IMR-90 (cell line): ENCODE measurements around the gene MAGI1. TPM values are rescaled to one million over a fixed set of nuclear protein-coding genes. Genes with fewer than 3 reads are reported as not detected.

Experiments
- ATAC-seq: fragments of 200-7000 bp; cut with Tn5 transposase; 2 replicates; pipeline ENCODE4 v1.9.1; 2020; ENCODE audit warnings: low read depth, mild to moderate bottlenecking, moderate library complexity
- BruUV-seq: library from RNA; stranded (reverse); fragments of 400-500 nt; replicated peaks from 2 replicates; lab custom pipeline; 2021; lab: Mats Ljungman, UMichigan
- CTCF ChIA-PET: fragments of 300-600 bp; formaldehyde crosslinking; extraction: SDS; loops from one replicate; lab custom pipeline; 2021; ENCODE audit warnings: antibody characterized with exemption; lab: Yijun Ruan, JAX
- POLR2A ChIA-PET: fragments of 300-600 bp; sonication (Branson Sonifier 250); formaldehyde crosslinking; loops from one replicate; lab custom pipeline; 2022; ENCODE audit warnings: antibody characterized with exemption; ENCODE audit not compliant: unreplicated experiment; lab: Charles Lee
- DNase-seq: peaks from one replicate; pipeline ENCODE4 v3.0.0; 2013
- H2AFZ ChIP-seq: replicated peaks from 2 replicates; pipeline ENCODE3; 2013; ENCODE audit warnings: low read length, mild to moderate bottlenecking; ENCODE audit not compliant: poor library complexity
- H2AK5ac ChIP-seq: 2 replicates; pipeline ENCODE4 v1.6.1; 2013; ENCODE audit warnings: low read depth, low read length, inconsistent platforms
- H2AK9ac ChIP-seq: replicated peaks from 2 replicates; pipeline ENCODE3; 2013; ENCODE audit warnings: mild to moderate bottlenecking, low read depth, low read length, moderate library complexity; ENCODE audit not compliant: poor library complexity
- H2BK120ac ChIP-seq: 2 replicates; pipeline ENCODE4 v1.6.1; 2013; ENCODE audit warnings: low read depth, low read length, inconsistent platforms
- H2BK15ac ChIP-seq: 3 replicates; pipeline ENCODE4 v1.6.1; 2013; ENCODE audit warnings: low read depth, low read length, inconsistent platforms
- H2BK20ac ChIP-seq: 2 replicates; pipeline ENCODE4 v1.6.1; 2013; ENCODE audit warnings: low read depth, mild to moderate bottlenecking, inconsistent platforms, low read length, moderate library complexity
- H2BK5ac ChIP-seq: 2 replicates; pipeline ENCODE4 v1.6.1; 2013; ENCODE audit warnings: mild to moderate bottlenecking, low read depth, low read length, inconsistent platforms; ENCODE audit not compliant: poor library complexity, severe bottlenecking
- H3K14ac ChIP-seq: replicated peaks from 2 replicates; pipeline ENCODE4 v1.6.1; 2013; ENCODE audit warnings: low read depth, low read length, inconsistent platforms
- H3K18ac ChIP-seq: 2 replicates; pipeline ENCODE4 v1.6.1; 2013; ENCODE audit warnings: low read depth, low read length, control low read depth
- H3K23ac ChIP-seq: 2 replicates; pipeline ENCODE4 v1.6.1; 2013; ENCODE audit warnings: low read depth, low read length, inconsistent platforms
- H3K27ac ChIP-seq: 2 replicates; pipeline ENCODE4 v1.5.1; 2013; ENCODE audit warnings: mild to moderate bottlenecking, control low read depth, low read length; ENCODE audit not compliant: insufficient read depth
- H3K27me3 ChIP-seq: 2 replicates; pipeline ENCODE4 v1.6.1; 2013; ENCODE audit warnings: low read length; ENCODE audit not compliant: control insufficient read depth, insufficient read depth
- H3K36me3 ChIP-seq: 2 replicates; pipeline ENCODE4 v1.6.1; 2013; ENCODE audit warnings: low read length, mixed read lengths; ENCODE audit not compliant: control insufficient read depth, insufficient read depth
- H3K4ac ChIP-seq: 2 replicates; pipeline ENCODE4 v1.6.1; 2013; ENCODE audit warnings: low read depth, low read length, inconsistent platforms
- H3K4me1 ChIP-seq: 2 replicates; pipeline ENCODE4 v1.6.1; 2013; ENCODE audit warnings: low read length, mixed read lengths; ENCODE audit not compliant: control insufficient read depth, insufficient read depth
- H3K4me2 ChIP-seq: 2 replicates; pipeline ENCODE4 v1.6.1; 2013; ENCODE audit warnings: low read depth, mild to moderate bottlenecking, control low read depth, low read length, moderate library complexity
- H3K4me3 ChIP-seq: 2 replicates; pipeline ENCODE4 v1.5.1; 2013; ENCODE audit warnings: low read depth, mild to moderate bottlenecking, control low read depth, low read length, moderate library complexity; ENCODE audit not compliant: insufficient read depth
- H3K56ac ChIP-seq: 2 replicates; pipeline ENCODE4 v1.6.1; 2013; ENCODE audit warnings: low read length, inconsistent platforms; ENCODE audit not compliant: insufficient read depth; ENCODE audit errors: extremely low read depth
- H3K79me1 ChIP-seq, 2 experiments: 2 replicates each; pipeline ENCODE4 v1.6.1; 2013; ENCODE audit warnings: low read length in 2 of 2, inconsistent platforms in 1 of 2, low read depth in 1 of 2
- H3K9ac ChIP-seq: 2 replicates; pipeline ENCODE4 v1.6.1; 2013; ENCODE audit warnings: low read depth, low read length, control low read depth
- H3K9me1 ChIP-seq: 2 replicates; pipeline ENCODE4 v1.6.1; 2013; ENCODE audit warnings: low read length, inconsistent platforms; ENCODE audit not compliant: insufficient read depth
- H3K9me3 ChIP-seq: 2 replicates; pipeline ENCODE4 v1.6.1; 2013; ENCODE audit warnings: low read length; ENCODE audit not compliant: control insufficient read depth, insufficient read depth
- H4K20me1 ChIP-seq: 2 replicates; pipeline ENCODE4 v1.6.1; 2013; ENCODE audit warnings: low read length, inconsistent platforms; ENCODE audit not compliant: insufficient read depth
- H4K5ac ChIP-seq: 2 replicates; pipeline ENCODE4 v1.6.1; 2013; ENCODE audit warnings: mild to moderate bottlenecking, low read depth, low read length, control low read depth
- H4K8ac ChIP-seq, 2 experiments: 2 replicates each; pipeline ENCODE4 v1.6.1; 2013; ENCODE audit warnings: low read depth in 2 of 2, low read length in 2 of 2, control low read depth in 1 of 2, inconsistent platforms in 1 of 2
- H4K91ac ChIP-seq: 2 replicates; pipeline ENCODE4 v1.6.1; 2013; ENCODE audit warnings: low read depth, low read length, inconsistent platforms; ENCODE audit not compliant: insufficient read depth
- BHLHE40 ChIP-seq: fragments of 150-350 bp; IDR thresholded peaks from 2 replicates; pipeline ENCODE4 v1.6.1; 2016; ENCODE audit warnings: mild to moderate bottlenecking, low read depth, low read length
- CHD1 ChIP-seq: IDR thresholded peaks from 2 replicates; pipeline ENCODE4 v1.6.1; 2012; ENCODE audit warnings: low read depth, low read length, improper control_type of control experiment
- CTCF ChIP-seq: conservative IDR thresholded peaks from 2 replicates; pipeline ENCODE4 v1.5.1; 2012; ENCODE audit warnings: mild to moderate bottlenecking, low read depth, low read length, improper control_type of control experiment
- ELK1 ChIP-seq: fragments of 150-350 bp; IDR thresholded peaks from 2 replicates; pipeline ENCODE4 v1.6.1; 2016; ENCODE audit warnings: low read depth, mild to moderate bottlenecking, low read length, moderate library complexity, borderline replicate concordance
- MAZ ChIP-seq: IDR thresholded peaks from 2 replicates; pipeline ENCODE4 v1.6.1; 2012; ENCODE audit warnings: low read depth, mild to moderate bottlenecking, low read length, improper control_type of control experiment, moderate library complexity, borderline replicate concordance
- MXI1 ChIP-seq: IDR thresholded peaks from 2 replicates; pipeline ENCODE4 v1.6.1; 2012; ENCODE audit warnings: low read depth, mild to moderate bottlenecking, low read length, moderate library complexity, borderline replicate concordance
- NFE2L2 ChIP-seq: fragments of 150-350 bp; IDR thresholded peaks from 2 replicates; pipeline ENCODE4 v1.6.1; 2016; ENCODE audit warnings: low read depth, mild to moderate bottlenecking, low read length
- RCOR1 ChIP-seq: IDR thresholded peaks from 2 replicates; pipeline ENCODE4 v1.6.1; 2012; ENCODE audit warnings: mild to moderate bottlenecking, low read length, improper control_type of control experiment; ENCODE audit not compliant: insufficient replicate concordance
- SMC3 ChIP-seq: fragments of 150-350 bp; IDR thresholded peaks from 2 replicates; pipeline ENCODE4 v1.6.1; 2016; ENCODE audit warnings: low read depth, mild to moderate bottlenecking, antibody characterized with exemption, low read length, moderate library complexity
- WGBS, 2 experiments: methylation state at CpG; one replicate each; pipeline versions ENCODE4 v1.1.5 to v1.1.7; 2013; ENCODE audit warnings: missing lambda C conversion rate in 2 of 2; ENCODE audit not compliant: insufficient read length in 1 of 2; ENCODE audit errors: extremely low coverage in 2 of 2; 5-methylcytosine and 5-hydroxymethylcytosine counted together
- dilution Hi-C: fragments of 300-500 bp; cut with HindIII; formaldehyde crosslinking; loops from one replicate; pipeline ENCODE4 v1.14.3; 2018; ENCODE audit warnings: low sequenced_read_pairs; ENCODE audit not compliant: unreplicated experiment
- in situ Hi-C: fragments of 300-500 bp; cut with MboI; formaldehyde crosslinking; loops from 3 replicates; pipeline ENCODE4 v1.14.3; 2019; ENCODE audit warnings: low sequenced_read_pairs, inconsistent platforms, mixed read lengths
- intact Hi-C: fragments of 100-400 bp; cut with micrococcal nuclease; formaldehyde crosslinking; loops from 2 replicates; pipeline ENCODE4 v1.10.0; 2022
- polyA plus RNA-seq, 3 experiments: library from polyadenylated mRNA; depleted of rRNA; stranded (reverse); fragments of >200 nt; gene quantifications; 2 replicates each; pipeline ENCODE4 v1.2.3, GENCODE V29; 2012; ENCODE audit warnings: low replicate concordance in 1 of 3
- total RNA-seq: library from RNA; depleted of rRNA; stranded (reverse); fragments of >200 nt; gene quantifications from 2 replicates; pipeline ENCODE4 v1.2.3, GENCODE V29; 2012

Gene MAGI1
- total and polyA plus RNA-seq, 2 of the 4 experiments (the other 2 are of a cell fraction): 14.5 to 24.2 TPM

- no peaks in the 10 kb centered on the region for H3K36me3 ChIP-seq
- in situ Hi-C loops (no loop called here), intact Hi-C loops (no loop called here), dilution Hi-C loops (no loop called here)
- H3K4me3 ChIP-seq: no peak overlapping the region
- no peak overlapping the region for H3K14ac ChIP-seq
- no peak overlapping the region for H3K23ac ChIP-seq
- H3K9me3 ChIP-seq: no peaks in the 10 kb centered on the region
- POLR2A ChIA-PET: no interaction called here
- no peaks in the 10 kb centered on the region for H3K9me1 ChIP-seq
- H4K8ac ChIP-seq: no peak overlapping the region
- H2BK20ac ChIP-seq: no peak overlapping the region
- no peak overlapping the region for H2BK120ac ChIP-seq
- H2AFZ ChIP-seq: no peak overlapping the region
- H3K56ac ChIP-seq: no peak overlapping the region
- H4K20me1 ChIP-seq: peaks cover 4% of the 10 kb centered on the region; the same call in 1 of the 2 replicates
- TF ChIP-seq CTCF (no peak), MAZ (no peak), CHD1 (no peak), NFE2L2 (no peak), BHLHE40 (no peak), RCOR1 (no peak), ELK1 (no peak), MXI1 (no peak), SMC3 (no peak)
- no TSS peak for BruUV-seq
- no peaks in the 10 kb centered on the region for H3K27me3 ChIP-seq
- CTCF ChIA-PET: interaction anchor here (0.6 kb wide), 1 partner anchor 12 kb away, joined by 4 read pairs; no protein-coding TSS in a partner anchor
- H3K4me1 ChIP-seq: no peaks in the 10 kb centered on the region
- no peak overlapping the region for H3K18ac ChIP-seq
- H2AK9ac ChIP-seq: no peak overlapping the region
- no peak overlapping the region for H2BK5ac ChIP-seq
- ATAC-seq (no peak), DNase-seq (no peak)
- peaks cover 41 to 66% of the 10 kb centered on the region in 2 experiments for H3K79me1 ChIP-seq
- WGBS, 2 experiments: no CpG with 5 or more reads among the region's 6 CpGs
- no peak overlapping the region for H4K5ac ChIP-seq
- no peak overlapping the region for H3K4me2 ChIP-seq
- no peak overlapping the region for H3K9ac ChIP-seq
- H3K27ac ChIP-seq: no peak overlapping the region
- H2BK15ac ChIP-seq: no peak overlapping the region
- H3K4ac ChIP-seq: no peak overlapping the region
- no peak overlapping the region for H2AK5ac ChIP-seq
- no peak overlapping the region for H4K91ac ChIP-seq
These were observed 163.2 kb downstream of the MAGI1 start for GRCh38 chr3:65875393-65876027.
